MM.1S (cell line): Measurements from ENCODE around the gene COLEC12.

Experiments used
- DNase-seq: peaks from one replicate; pipeline ENCODE4 v3.0.0-alpha.2; 2015
- H2AFZ ChIP-seq: fragments of 300-600 bp; sonication (generic); 2 replicates; pipeline ENCODE4 v1.6.0; 2016; ENCODE audit warnings: antibody characterized with exemption, low read length
- H3F3A ChIP-seq: fragments of 300-600 bp; sonication (generic); 2 replicates; pipeline ENCODE4 v1.6.1; 2016; ENCODE audit warnings: mild to moderate bottlenecking, antibody characterized with exemption, low read length, moderate library complexity, mixed read lengths; ENCODE audit not compliant: insufficient read depth
- H3K27ac ChIP-seq: fragments of 300-600 bp; sonication (generic); 2 replicates; pipeline ENCODE4 v1.5.1; 2016; ENCODE audit warnings: mild to moderate bottlenecking, low read length
- H3K27me3 ChIP-seq: fragments of 300-600 bp; sonication (generic); replicated peaks from 2 replicates; pipeline ENCODE4 v1.6.0; 2016; ENCODE audit warnings: low read length; ENCODE audit not compliant: insufficient read depth
- H3K36me3 ChIP-seq: fragments of 300-600 bp; sonication (generic); replicated peaks from 2 replicates; pipeline ENCODE4 v1.6.1; 2016; ENCODE audit warnings: mild to moderate bottlenecking, low read length, mixed read lengths; ENCODE audit not compliant: insufficient read depth
- H3K4me1 ChIP-seq: fragments of 300-600 bp; sonication (generic); 2 replicates; pipeline ENCODE4 v1.6.1; 2016; ENCODE audit warnings: low read length, mixed read lengths
- H3K4me2 ChIP-seq: fragments of 300-600 bp; sonication (generic); 2 replicates; pipeline ENCODE4 v1.6.0; 2016; ENCODE audit warnings: low read depth, low read length
- H3K4me3 ChIP-seq: fragments of 300-600 bp; sonication (generic); 2 replicates; pipeline ENCODE4 v1.5.1; 2016; ENCODE audit warnings: low read length, mixed read lengths
- H3K79me2 ChIP-seq: fragments of 300-600 bp; sonication (generic); 2 replicates; pipeline ENCODE4 v1.6.1; 2016; ENCODE audit warnings: mixed run types, low read length, mixed read lengths
- H3K9ac ChIP-seq: fragments of 300-600 bp; sonication (generic); 2 replicates; pipeline ENCODE4 v1.6.1; 2016; ENCODE audit warnings: low read length, mixed read lengths
- H3K9me2 ChIP-seq: fragments of 300-600 bp; sonication (generic); replicated peaks from 2 replicates; pipeline ENCODE4 v1.6.1; 2016; ENCODE audit warnings: mild to moderate bottlenecking, low read length, mixed read lengths; ENCODE audit not compliant: insufficient read depth
- H3K9me3 ChIP-seq: fragments of 300-600 bp; sonication (generic); replicated peaks from 2 replicates; pipeline ENCODE4 v1.6.1; 2016; ENCODE audit warnings: mild to moderate bottlenecking, low read length, mixed read lengths; ENCODE audit not compliant: insufficient read depth
- H4K20me1 ChIP-seq: fragments of 300-600 bp; sonication (generic); 2 replicates; pipeline ENCODE4 v1.6.1; 2016; ENCODE audit warnings: mild to moderate bottlenecking, low read length, moderate library complexity, mixed read lengths; ENCODE audit not compliant: insufficient read depth
- CTCF ChIP-seq: fragments of 300-600 bp; sonication (generic); IDR thresholded peaks from 2 replicates; pipeline ENCODE4 v1.5.1; 2016; ENCODE audit warnings: antibody characterized with exemption, low read length, mixed read lengths
- EZH2 ChIP-seq: fragments of 300-600 bp; sonication (generic); optimal IDR thresholded peaks from 2 replicates; pipeline ENCODE3; 2017; ENCODE audit warnings: low read depth, mild to moderate bottlenecking, antibody characterized with exemption, low read length, mixed read lengths
- EZH2phosphoT487 ChIP-seq: fragments of 300-600 bp; sonication (generic); IDR thresholded peaks from 2 replicates; pipeline ENCODE4 v1.6.1; 2018; ENCODE audit warnings: antibody characterized with exemption, low read length

The COLEC12 gene

GRCh38 chr18:303011-303410, 197.5 kb downstream of the COLEC12 start:
- Histone ChIP-seq H4K20me1 (no peaks in the 10 kb centered on the region), H3K27me3 (no peaks in the 10 kb centered on the region), H3K4me3 (no peak overlapping the region), H3K4me1 (no peaks in the 10 kb centered on the region), H3K4me2 (no peak overlapping the region), H3K36me3 (no peaks in the 10 kb centered on the region), H3K9ac (no peak overlapping the region), H3F3A (no peaks in the 10 kb centered on the region), H3K9me2 (no peaks in the 10 kb centered on the region), H3K27ac (no peak overlapping the region), H3K9me3 (no peaks in the 10 kb centered on the region), H3K79me2 (no peaks in the 10 kb centered on the region), H2AFZ (no peak overlapping the region)
- no peak for TF ChIP-seq CTCF
- DNase-seq = no peak

- no peaks in the 10 kb centered on the region for H3K4me1 ChIP-seq
- no peak for DNase-seq
- H4K20me1 ChIP-seq = no peaks in the 10 kb centered on the region
- no peaks in the 10 kb centered on the region for H3K9me2 ChIP-seq
- no peak overlapping the region for H3K4me2 ChIP-seq
- H2AFZ ChIP-seq = no peak overlapping the region
- no peak overlapping the region for H3K27ac ChIP-seq
- no peak overlapping the region for H3K9ac ChIP-seq
- TF ChIP-seq EZH2phosphoT487 (no peak), CTCF (no peak), EZH2 (no peak)
- H3K36me3 ChIP-seq = no peaks in the 10 kb centered on the region
- no peaks in the 10 kb centered on the region for H3K27me3 ChIP-seq
- H3K79me2 ChIP-seq = no peaks in the 10 kb centered on the region
- H3K4me3 ChIP-seq = no peak overlapping the region
- H3K9me3 ChIP-seq = no peaks in the 10 kb centered on the region
- H3F3A ChIP-seq = no peaks in the 10 kb centered on the region
These were observed 198.4 kb downstream of the COLEC12 start for GRCh38 chr18:302097-302496.

- no peaks in the 10 kb centered on the region for H3K79me2 ChIP-seq
- H3K4me2 ChIP-seq = no peak overlapping the region
- no peaks in the 10 kb centered on the region for H3F3A ChIP-seq
- no peaks in the 10 kb centered on the region for H3K9me2 ChIP-seq
- no peaks in the 10 kb centered on the region for H3K4me1 ChIP-seq
- no peak overlapping the region for H3K4me3 ChIP-seq
- DNase-seq = no peak
- H4K20me1 ChIP-seq = no peaks in the 10 kb centered on the region
- H3K27ac ChIP-seq = no peak overlapping the region
- TF ChIP-seq EZH2 (no peak), CTCF (no peak), EZH2phosphoT487 (no peak)
- H3K36me3 ChIP-seq = no peaks in the 10 kb centered on the region
- H3K27me3 ChIP-seq = no peaks in the 10 kb centered on the region
- no peaks in the 10 kb centered on the region for H3K9me3 ChIP-seq
- no peak overlapping the region for H3K9ac ChIP-seq
- H2AFZ ChIP-seq = no peak overlapping the region
These were observed 202.6 kb downstream of the COLEC12 start for GRCh38 chr18:297936-298335.
